HG03066 (cell line): ENCODE results near the gene DNAH11.

Experiments
- ATAC-seq: cut with Tn5 transposase; IDR thresholded peaks from one replicate; pipeline ENCODE4 v1.9.1; 2021; ENCODE audit warnings: low read depth; ENCODE audit not compliant: unreplicated experiment

DNAH11 gene

DNA sequence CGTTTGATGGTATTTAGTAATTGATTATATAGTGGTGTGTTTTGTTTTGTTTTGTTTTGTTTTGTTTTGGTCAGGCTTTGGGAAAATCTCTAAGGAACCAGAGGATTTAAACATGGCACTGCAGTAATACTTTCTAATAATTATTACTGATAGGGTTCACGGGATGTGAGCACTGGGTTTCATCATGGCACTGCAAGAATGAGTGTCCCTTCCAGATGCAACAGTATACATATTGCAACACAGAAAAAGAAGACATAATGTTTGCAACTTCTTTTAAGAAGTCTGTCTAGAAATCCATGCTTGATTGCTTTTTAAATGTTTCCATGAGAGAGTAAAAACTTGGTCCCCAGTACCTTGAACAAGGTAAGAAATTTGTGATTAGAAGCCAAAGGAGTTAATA, 405.1 kb downstream of the DNAH11 start:
- ATAC-seq = no peak

DNA sequence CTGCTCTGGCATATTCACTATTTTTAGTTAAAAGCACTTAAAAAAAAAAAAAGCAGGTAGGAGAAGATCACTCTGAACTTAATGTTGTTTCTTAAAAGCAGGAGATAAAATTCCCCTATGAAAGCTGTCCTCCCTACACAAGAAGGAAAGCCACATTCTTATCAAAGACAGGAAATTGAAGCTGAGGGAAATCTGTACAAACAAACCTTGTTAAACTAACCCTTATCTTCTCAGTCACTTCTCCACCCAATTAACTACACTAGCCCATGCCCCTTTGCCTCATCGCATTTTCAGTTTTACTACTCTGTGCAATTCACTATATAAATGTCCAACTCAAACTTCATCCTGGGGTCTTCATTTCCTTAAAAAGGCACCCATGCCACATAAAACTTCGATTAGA, 405.5 kb downstream of the DNAH11 start:
- no peak for ATAC-seq

DNA sequence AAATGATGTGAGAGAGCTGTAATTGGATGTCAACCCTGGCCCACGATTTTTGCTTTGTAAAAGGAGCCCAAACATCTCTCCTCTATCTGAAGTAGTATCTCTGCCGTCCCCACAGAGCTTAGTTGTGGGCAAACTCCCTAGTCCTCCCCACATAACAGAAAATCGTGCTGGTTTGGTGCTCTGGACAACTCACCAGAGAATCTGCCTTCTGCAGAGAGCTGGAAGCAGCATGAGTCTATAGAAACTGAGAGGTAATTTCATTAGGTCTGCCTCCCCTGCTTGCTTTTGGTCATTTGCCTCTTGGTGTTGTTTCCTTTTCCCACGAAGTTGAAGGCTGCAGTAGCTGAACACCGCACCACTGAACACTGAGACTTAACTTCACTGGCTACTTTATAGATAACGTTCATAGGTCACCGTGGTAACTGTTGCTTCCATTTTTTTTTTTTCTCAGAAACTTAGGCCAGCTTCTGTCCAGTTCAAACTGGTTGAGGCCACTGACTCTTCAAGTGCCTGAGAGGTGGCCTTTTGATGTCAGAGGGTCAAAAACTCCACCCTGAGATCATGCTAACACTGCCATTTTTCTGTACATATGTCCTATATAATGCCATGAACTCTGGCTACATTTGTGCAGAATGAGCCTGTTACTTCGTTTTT, 406.2 kb downstream of the DNAH11 start:
- no peak for ATAC-seq
